MCF 10A (cell line): ENCODE measurements around the gene RAP2C. TPM values are rescaled to one million over a fixed set of nuclear protein-coding genes. Genes with fewer than 3 reads are reported as not detected.

Experiments
- BruUV-seq: library from RNA; stranded (reverse); fragments of 400-500 nt; replicated peaks from 2 replicates; lab custom pipeline; 2021; lab: Mats Ljungman, UMichigan
- CTCF ChIA-PET: fragments of 300-600 bp; sonication (Branson Sonifier 250); formaldehyde crosslinking; extraction: SDS; loops from one replicate; lab custom pipeline; 2021; ENCODE audit warnings: antibody characterized with exemption, inconsistent platforms; lab: Yijun Ruan, JAX
- POLR2A ChIA-PET: fragments of 300-600, 350-650 bp; sonication (Branson Sonifier 250); formaldehyde crosslinking; extraction: SDS; loops from one replicate; lab custom pipeline; 2020; ENCODE audit warnings: antibody characterized with exemption, inconsistent platforms; lab: Yijun Ruan, JAX
- DNase-seq: peaks from one replicate; pipeline ENCODE4 v3.0.0-alpha.2; 2018; ENCODE audit not compliant: unreplicated experiment
- H3K27ac Mint-ChIP-seq: one replicate; pipeline ENCODE4 v1.8.0; 2022; ENCODE audit warnings: mild to moderate bottlenecking, low read depth, mixed read lengths; ENCODE audit not compliant: unreplicated experiment
- H3K27me3 Mint-ChIP-seq: one replicate; pipeline ENCODE4 v1.8.0; 2022; ENCODE audit warnings: mixed read lengths; ENCODE audit not compliant: insufficient read depth, unreplicated experiment
- H3K36me3 Mint-ChIP-seq: one replicate; pipeline ENCODE4 v1.8.0; 2022; ENCODE audit warnings: mild to moderate bottlenecking, moderate library complexity, mixed read lengths; ENCODE audit not compliant: insufficient read depth, unreplicated experiment
- H3K4me1 Mint-ChIP-seq: one replicate; pipeline ENCODE4 v1.8.0; 2022; ENCODE audit warnings: mixed read lengths; ENCODE audit not compliant: insufficient read depth, unreplicated experiment
- H3K4me3 Mint-ChIP-seq: one replicate; pipeline ENCODE4 v1.8.0; 2022; ENCODE audit warnings: mild to moderate bottlenecking, moderate library complexity, mixed read lengths; ENCODE audit not compliant: unreplicated experiment
- H3K9me3 Mint-ChIP-seq: one replicate; pipeline ENCODE4 v1.8.0; 2022; ENCODE audit warnings: mixed read lengths; ENCODE audit not compliant: unreplicated experiment
- CTCF ChIP-seq: fragments of 200-600 bp; IDR thresholded peaks from one replicate; pipeline ENCODE4 v1.8.0; 2022; ENCODE audit warnings: antibody characterized with exemption, mild to moderate bottlenecking; ENCODE audit not compliant: unreplicated experiment
- intact Hi-C: fragments of 100-400 bp; cut with micrococcal nuclease; formaldehyde crosslinking; loops from 2 replicates; pipeline ENCODE4 v1.14.1; 2022
- total RNA-seq: library from RNA; stranded (reverse); gene quantifications from 2 replicates; pipeline ENCODE4 v1.2.3, GENCODE V29; 2022

The RAP2C gene
- total RNA-seq, 1 experiment from 2014 or later: 37.0 TPM

- Mint-ChIP-seq H3K9me3 (no peaks in the 10 kb centered on the region), H3K4me1 (no peaks in the 10 kb centered on the region), H3K27me3 (peaks cover 58% of the 10 kb centered on the region), H3K4me3 (no peak overlapping the region), H3K27ac (no peak overlapping the region), H3K36me3 (peaks cover 6% of the 10 kb centered on the region)
- DNase-seq: no peak
- no TSS peak for BruUV-seq
- ChIA-PET POLR2A (interaction anchor here (0.7 kb wide), 1 partner anchor 82 kb away, joined by 3 read pairs; no protein-coding TSS in a partner anchor), CTCF (interaction anchor here (0.6 to 1.0 kb wide), 3 partner anchors 27 to 440 kb away, joined by 3 read pairs; no protein-coding TSS in a partner anchor)
- no peak for TF ChIP-seq CTCF
- intact Hi-C loops: no loop called here
Measured at GRCh38 chrX:132199941-132200340, 19.3 kb downstream of the RAP2C start.

- intact Hi-C loops: no loop called here
- H3K27me3 Mint-ChIP-seq: peaks cover 37% of the 10 kb centered on the region
- no peaks in the 10 kb centered on the region for H3K36me3 Mint-ChIP-seq
- no peak for TF ChIP-seq CTCF
- H3K9me3 Mint-ChIP-seq: no peaks in the 10 kb centered on the region
- ChIA-PET POLR2A (no interaction called here), CTCF (no interaction called here)
- BruUV-seq: no TSS peak
- no peak overlapping the region for H3K27ac Mint-ChIP-seq
- DNase-seq: no peak
- H3K4me1 Mint-ChIP-seq: no peaks in the 10 kb centered on the region
- no peak overlapping the region for H3K4me3 Mint-ChIP-seq
Measured at GRCh38 chrX:132193872-132194574, 25.2 kb downstream of the RAP2C start.

- no TSS peak for BruUV-seq
- peaks cover 37% of the 10 kb centered on the region for H3K27me3 Mint-ChIP-seq
- intact Hi-C loops: no loop called here
- POLR2A ChIA-PET: no interaction called here
- no peak overlapping the region for H3K4me3 Mint-ChIP-seq
- CTCF ChIA-PET: interaction anchor here (1.0 kb wide), 1 partner anchor 350 kb away, joined by 5 read pairs; no protein-coding TSS in a partner anchor
- no peaks in the 10 kb centered on the region for H3K36me3 Mint-ChIP-seq
- no peaks in the 10 kb centered on the region for H3K4me1 Mint-ChIP-seq
- no peak for TF ChIP-seq CTCF
- no peak overlapping the region for H3K27ac Mint-ChIP-seq
- H3K9me3 Mint-ChIP-seq: no peaks in the 10 kb centered on the region
- no peak for DNase-seq
Measured at GRCh38 chrX:132191938-132192337, 27.3 kb downstream of the RAP2C start.

- no peak overlapping the region for H3K27ac Mint-ChIP-seq
- ChIA-PET POLR2A (no interaction called here), CTCF (interaction anchor here (0.6 kb wide), 1 partner anchor 401 kb away, joined by 4 read pairs; no protein-coding TSS in a partner anchor)
- no peaks in the 10 kb centered on the region for H3K4me1 Mint-ChIP-seq
- no peak for TF ChIP-seq CTCF
- intact Hi-C loops: no loop called here
- H3K27me3 Mint-ChIP-seq: peaks cover 50% of the 10 kb centered on the region
- no peaks in the 10 kb centered on the region for H3K36me3 Mint-ChIP-seq
- DNase-seq: no peak
- BruUV-seq: no TSS peak
- no peak overlapping the region for H3K4me3 Mint-ChIP-seq
- H3K9me3 Mint-ChIP-seq: no peaks in the 10 kb centered on the region
Measured at GRCh38 chrX:132188175-132188574, 31.1 kb downstream of the RAP2C start.
